IgD-negative memory B cell (primary cell): ENCODE measurements around the gene NDUFB10. TPM values are rescaled to one million over a fixed set of nuclear protein-coding genes. Genes with fewer than 3 reads are reported as not detected.

ENCODE experiments used
- H3K27ac Mint-ChIP-seq, 3 donors: one replicate each; pipeline ENCODE4 v1.8.0; 2020 to 2022; ENCODE audit warnings: mild to moderate bottlenecking in 3 of 3, mixed read lengths in 3 of 3, moderate library complexity in 1 of 3
- H3K27me3 Mint-ChIP-seq: one replicate; pipeline ENCODE4 v1.8.0; 2021; ENCODE audit warnings: mixed read lengths
- H3K36me3 Mint-ChIP-seq: one replicate; pipeline ENCODE4 v1.8.0; 2020; ENCODE audit warnings: mild to moderate bottlenecking, mixed read lengths
- H3K4me1 Mint-ChIP-seq, 3 donors: one replicate each; pipeline ENCODE4 v1.8.0; 2020 to 2022; ENCODE audit warnings: mixed read lengths in 3 of 3, mild to moderate bottlenecking in 1 of 3
- H3K4me3 Mint-ChIP-seq, 4 donors: one replicate each; pipeline ENCODE4 v1.8.0; 2020 to 2022; ENCODE audit warnings: mild to moderate bottlenecking in 4 of 4, mixed read lengths in 4 of 4, moderate library complexity in 3 of 4
- H3K9me3 Mint-ChIP-seq, 3 donors: one replicate each; pipeline ENCODE4 v1.8.0; 2020 to 2021; ENCODE audit warnings: mixed read lengths in 3 of 3, mild to moderate bottlenecking in 1 of 3
- polyA plus RNA-seq: library from polyadenylated mRNA; unstranded; fragments of 300-500 nt; fragmentation: Illumina TruSeq; gene quantifications from one replicate; pipeline ENCODE4 v1.2.3, GENCODE V29; 2021

NDUFB10 gene
- 204 TPM for polyA plus RNA-seq

- Mint-ChIP-seq H3K4me1 (peaks cover 19 to 29% (median 20%) of the 10 kb centered on the region in 3 donors), H3K9me3 (no peaks in the 10 kb centered on the region), H3K4me3 (peak within 1 kb of the TSS; percentile 86 to 100 (median 94)), H3K27me3 (peaks cover 4% of the 10 kb centered on the region), H3K27ac (peak within 1 kb of the TSS; percentile 94 to 100 (median 97)), H3K36me3 (peaks cover 2% of the 10 kb centered on the region)
Measured at GRCh38 chr16:1959269-1960039, at the start of gene NDUFB10. Gene NDUFB10, plus strand, starts transcription at chr16:1959538. Its CDS starts 87 bp downstream, at chr16:1959625.

- no peak overlapping the region for H3K27ac Mint-ChIP-seq
- no peaks in the 10 kb centered on the region for H3K36me3 Mint-ChIP-seq
- no peaks in the 10 kb centered on the region for H3K9me3 Mint-ChIP-seq
- peaks cover 9% of the 10 kb centered on the region for H3K27me3 Mint-ChIP-seq
- H3K4me3 Mint-ChIP-seq = no peak overlapping the region
- no peaks in the 10 kb centered on the region for H3K4me1 Mint-ChIP-seq
Measured at GRCh38 chr16:1909561-1910231, 49.6 kb upstream of the NDUFB10 start.

GRCh38 chr16:1911467-1912214, 47.7 kb upstream of the NDUFB10 start:
- H3K27ac Mint-ChIP-seq = no peak overlapping the region
- H3K27me3 Mint-ChIP-seq = peaks cover 24% of the 10 kb centered on the region
- no peaks in the 10 kb centered on the region for H3K9me3 Mint-ChIP-seq
- no peaks in the 10 kb centered on the region for H3K36me3 Mint-ChIP-seq
- H3K4me1 Mint-ChIP-seq = no peaks in the 10 kb centered on the region
- no peak overlapping the region for H3K4me3 Mint-ChIP-seq

GRCh38 chr16:1912215-1912543, 47.2 kb upstream of the NDUFB10 start:
- H3K4me3 Mint-ChIP-seq = no peak overlapping the region
- H3K4me1 Mint-ChIP-seq = no peaks in the 10 kb centered on the region
- no peak overlapping the region for H3K27ac Mint-ChIP-seq
- H3K36me3 Mint-ChIP-seq = no peaks in the 10 kb centered on the region
- H3K27me3 Mint-ChIP-seq = peaks cover 29% of the 10 kb centered on the region
- H3K9me3 Mint-ChIP-seq = no peaks in the 10 kb centered on the region

- Mint-ChIP-seq H3K36me3 (no peaks in the 10 kb centered on the region), H3K4me1 (no peaks in the 10 kb centered on the region), H3K27me3 (peaks cover 32% of the 10 kb centered on the region), H3K9me3 (no peaks in the 10 kb centered on the region), H3K4me3 (no peak overlapping the region), H3K27ac (no peak overlapping the region)
Measured at GRCh38 chr16:1913327-1914083, 45.8 kb upstream of the NDUFB10 start.

- H3K27me3 Mint-ChIP-seq = peaks cover 29% of the 10 kb centered on the region
- H3K36me3 Mint-ChIP-seq = no peaks in the 10 kb centered on the region
- no peaks in the 10 kb centered on the region for H3K4me1 Mint-ChIP-seq
- no peak overlapping the region for H3K27ac Mint-ChIP-seq
- no peak overlapping the region for H3K4me3 Mint-ChIP-seq
- H3K9me3 Mint-ChIP-seq = no peaks in the 10 kb centered on the region
Measured at GRCh38 chr16:1914084-1914608, 45.2 kb upstream of the NDUFB10 start.

- H3K27ac Mint-ChIP-seq = no peak overlapping the region
- H3K27me3 Mint-ChIP-seq = peaks cover 29% of the 10 kb centered on the region
- no peak overlapping the region for H3K4me3 Mint-ChIP-seq
- H3K4me1 Mint-ChIP-seq = no peaks in the 10 kb centered on the region
- no peaks in the 10 kb centered on the region for H3K9me3 Mint-ChIP-seq
- no peaks in the 10 kb centered on the region for H3K36me3 Mint-ChIP-seq
Measured at GRCh38 chr16:1914988-1915387, 44.4 kb upstream of the NDUFB10 start.

GRCh38 chr16:1915732-1916639, 43.4 kb upstream of the NDUFB10 start:
- Mint-ChIP-seq H3K9me3 (no peaks in the 10 kb centered on the region), H3K36me3 (no peaks in the 10 kb centered on the region), H3K27me3 (peaks cover 37% of the 10 kb centered on the region), H3K27ac (no peak overlapping the region), H3K4me3 (peak overlapping the region in 1 of 4 donors; percentile 45), H3K4me1 (no peaks in the 10 kb centered on the region)

GRCh38 chr16:1916640-1916990, 42.7 kb upstream of the NDUFB10 start:
- Mint-ChIP-seq H3K27me3 (peaks cover 43% of the 10 kb centered on the region), H3K4me3 (peak overlapping the region in 1 of 4 donors; percentile 3), H3K4me1 (no peaks in the 10 kb centered on the region), H3K27ac (no peak overlapping the region), H3K9me3 (no peaks in the 10 kb centered on the region), H3K36me3 (no peaks in the 10 kb centered on the region)

- Mint-ChIP-seq H3K27ac (no peak overlapping the region), H3K9me3 (no peaks in the 10 kb centered on the region), H3K36me3 (no peaks in the 10 kb centered on the region), H3K27me3 (peaks cover 47% of the 10 kb centered on the region), H3K4me1 (no peaks in the 10 kb centered on the region), H3K4me3 (no peak overlapping the region)
Measured at GRCh38 chr16:1917056-1917664, 42.2 kb upstream of the NDUFB10 start.

- Mint-ChIP-seq H3K4me3 (no peak overlapping the region), H3K27me3 (peaks cover 48% of the 10 kb centered on the region), H3K36me3 (peaks cover 2% of the 10 kb centered on the region), H3K9me3 (peaks cover 0 to 3% (median 2%) of the 10 kb centered on the region in 3 donors), H3K4me1 (peaks cover 0 to 4% (median 0%) of the 10 kb centered on the region in 3 donors), H3K27ac (no peak overlapping the region)
Measured at GRCh38 chr16:1917665-1918350, 41.5 kb upstream of the NDUFB10 start.

- H3K9me3 Mint-ChIP-seq = peaks cover 0 to 3% (median 2%) of the 10 kb centered on the region in 3 donors
- H3K4me1 Mint-ChIP-seq = peaks cover 0 to 4% (median 0%) of the 10 kb centered on the region in 3 donors
- H3K36me3 Mint-ChIP-seq = peaks cover 2% of the 10 kb centered on the region
- peak within 1 kb of the TSS in 1 of 4 donors; percentile 80 for H3K4me3 Mint-ChIP-seq
- peaks cover 50% of the 10 kb centered on the region for H3K27me3 Mint-ChIP-seq
- no peak within 1 kb of the TSS for H3K27ac Mint-ChIP-seq
Measured at GRCh38 chr16:1918351-1919326, 40.7 kb upstream of the NDUFB10 start, which contains the start of gene HS3ST6. Gene HS3ST6, minus strand, starts transcription at chr16:1918415. Its CDS starts 92 bp downstream, at chr16:1918323.
